Measurements from ENCODE around the gene SRD5A1.

SRD5A1 gene

DNA sequence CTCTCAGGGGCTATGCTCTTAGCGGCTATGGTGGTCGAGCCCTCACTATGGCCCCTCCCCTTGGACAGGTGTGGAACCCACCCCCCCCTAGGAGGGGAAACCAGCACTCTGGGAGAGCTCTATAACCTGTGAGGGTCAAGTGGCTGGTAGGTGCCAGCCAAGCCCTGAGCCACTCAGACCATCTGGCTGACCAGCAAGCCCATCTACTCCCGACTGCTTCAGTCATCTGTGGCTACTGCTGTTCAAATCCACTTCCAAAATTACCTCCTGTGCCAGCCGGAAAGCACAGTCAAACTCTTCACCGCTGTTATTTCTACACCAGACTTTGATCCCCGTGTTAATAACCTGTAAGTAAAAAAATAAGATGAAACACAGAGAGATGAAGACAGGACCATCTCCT lies 28.9 kb upstream of the SRD5A1 start:
- DNase-seq (ENCODE audit: low spot score) = no peak

GRCh38 chr5:6604946-6605345 lies 28.3 kb upstream of the SRD5A1 start:
- DNase-seq (ENCODE audit: low spot score) = no peak

DNA sequence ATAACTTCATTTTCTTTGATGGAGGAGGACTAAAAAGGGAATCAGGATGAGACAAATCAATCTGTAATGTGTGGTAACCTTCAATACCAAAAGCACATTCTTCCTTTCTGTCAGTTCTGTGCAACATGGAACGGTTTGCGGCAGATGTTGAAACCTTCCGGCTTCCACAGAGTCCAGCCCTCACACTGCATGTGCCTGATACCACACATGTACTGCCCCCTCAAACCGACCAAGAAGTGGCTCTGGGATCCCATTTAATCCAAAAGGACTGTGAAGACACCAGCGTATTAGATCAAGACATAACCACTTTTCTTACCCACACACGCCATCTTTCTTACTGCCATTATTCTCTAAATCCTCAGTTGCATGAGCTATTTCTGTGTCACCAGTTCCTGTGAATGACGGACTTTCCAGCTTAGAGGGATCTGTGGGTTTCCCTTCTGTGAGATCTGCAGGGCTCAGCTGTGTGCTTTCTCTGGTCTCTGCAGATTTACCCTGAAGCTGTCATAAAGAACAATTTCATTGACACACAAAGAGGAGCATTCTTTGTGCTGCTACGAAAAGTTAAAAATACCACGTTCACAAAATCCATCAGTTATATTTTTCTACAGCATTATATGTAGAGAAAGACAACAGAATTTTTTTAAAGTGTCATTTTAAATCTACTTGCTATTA lies 26.2 kb upstream of the SRD5A1 start:
- no peak for DNase-seq (ENCODE audit: low spot score)

DNA sequence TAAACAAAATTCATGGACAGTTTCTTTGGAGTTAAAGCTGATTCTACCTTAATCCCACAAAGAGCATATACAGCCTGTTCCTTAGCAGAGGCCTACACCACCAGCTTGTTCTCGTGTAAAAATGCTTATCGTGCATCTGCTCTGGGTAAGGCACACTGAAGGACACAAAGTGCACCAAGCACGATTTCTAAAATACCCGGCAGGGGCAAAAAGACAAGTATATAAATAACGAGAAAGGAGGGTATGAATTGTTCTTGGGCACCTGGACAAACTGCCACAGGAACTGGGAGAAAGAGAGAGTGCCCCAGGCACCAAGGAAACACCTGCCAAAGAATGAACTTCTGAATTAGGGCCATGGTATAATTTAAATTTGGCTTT lies 25.7 kb upstream of the SRD5A1 start:
- no peak for DNase-seq (ENCODE audit: low spot score)

GRCh38 chr5:6608016-6608415 lies 25.2 kb upstream of the SRD5A1 start:
- no peak for DNase-seq (ENCODE audit: low spot score)

GRCh38 chr5:6611334-6612256 lies 21.6 kb upstream of the SRD5A1 start:
- DNase-seq (ENCODE audit: low spot score) = no peak

DNA sequence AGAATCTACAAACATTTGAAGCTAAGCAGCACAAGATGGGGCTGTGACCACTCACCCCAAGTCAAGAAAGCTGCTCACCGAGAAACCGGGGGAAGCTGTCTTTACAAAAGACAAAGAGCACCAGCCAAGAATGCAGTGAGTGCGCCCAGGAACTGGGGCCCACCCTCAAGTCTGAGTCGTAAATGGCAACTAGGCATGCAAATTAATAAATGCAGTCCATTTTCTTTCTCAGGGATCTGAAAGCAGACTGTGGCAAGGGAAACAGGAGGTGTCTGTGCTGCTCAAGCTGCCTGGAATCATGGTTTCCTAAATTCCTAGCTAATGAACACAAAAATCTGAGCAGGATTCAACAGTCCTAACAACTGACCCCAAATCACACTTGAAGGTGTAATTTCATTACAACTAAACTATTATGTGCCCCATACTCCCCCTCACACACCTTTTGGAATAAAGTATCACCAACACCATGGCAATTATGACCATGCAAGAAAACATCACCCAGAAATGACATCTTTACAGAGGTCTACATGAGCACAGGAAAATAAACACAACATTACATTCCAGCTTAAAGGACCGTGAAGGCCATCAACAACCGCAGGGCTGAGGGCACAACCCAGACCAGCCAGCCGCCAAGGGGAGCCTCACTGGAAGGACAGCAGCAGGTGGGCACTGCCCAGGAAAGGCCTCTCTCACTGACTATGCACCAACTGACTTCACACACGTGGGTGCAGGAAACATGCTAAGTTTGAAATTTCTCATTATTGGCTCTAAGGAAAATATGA lies 18.0 kb upstream of the SRD5A1 start:
- no peak for DNase-seq (ENCODE audit: low spot score)

- no peak for DNase-seq (ENCODE audit: low spot score)
Measured at GRCh38 chr5:6616632-6617031, 16.6 kb upstream of the SRD5A1 start.

GRCh38 chr5:6623228-6623627 lies 10.0 kb upstream of the SRD5A1 start:
- DNase-seq (ENCODE audit: low spot score) = no peak

GRCh38 chr5:6623941-6624340 lies 9.3 kb upstream of the SRD5A1 start:
- DNase-seq (ENCODE audit: low spot score) = no peak

DNA sequence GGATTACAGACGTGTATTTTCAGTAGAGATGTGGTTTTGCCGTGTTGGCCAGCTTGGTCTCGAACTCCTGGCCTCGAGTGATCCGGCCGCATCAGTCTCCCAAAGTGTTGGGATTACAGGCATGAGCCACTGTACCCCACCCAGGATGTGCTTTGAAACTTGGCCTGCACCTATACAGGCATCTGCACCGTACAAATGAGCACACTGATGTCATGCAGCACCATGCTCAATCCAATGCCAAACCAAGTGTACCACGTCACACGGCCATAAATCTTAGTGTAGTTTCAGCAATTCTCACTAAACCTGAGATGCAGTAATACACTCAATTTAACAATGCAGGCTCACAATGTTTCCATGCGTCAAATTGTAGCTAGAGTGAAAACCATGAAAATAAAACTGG lies 6.7 kb upstream of the SRD5A1 start:
- DNase-seq (ENCODE audit: low spot score) = no peak

- DNase-seq (ENCODE audit: low spot score) = no peak
Measured at GRCh38 chr5:6631441-6631840, 1.8 kb upstream of the SRD5A1 start.

- peak; percentile 39 for DNase-seq (ENCODE audit: low spot score)
Measured at GRCh38 chr5:6632324-6632887, 834 bp upstream of the SRD5A1 start.

- no peak for DNase-seq (ENCODE audit: low spot score)
Measured at GRCh38 chr5:6633469-6634245, 417 bp downstream of the SRD5A1 start.

- DNase-seq (ENCODE audit: low spot score) = no peak
Measured at GRCh38 chr5:6634306-6634705, 1.1 kb downstream of the SRD5A1 start.

DNA sequence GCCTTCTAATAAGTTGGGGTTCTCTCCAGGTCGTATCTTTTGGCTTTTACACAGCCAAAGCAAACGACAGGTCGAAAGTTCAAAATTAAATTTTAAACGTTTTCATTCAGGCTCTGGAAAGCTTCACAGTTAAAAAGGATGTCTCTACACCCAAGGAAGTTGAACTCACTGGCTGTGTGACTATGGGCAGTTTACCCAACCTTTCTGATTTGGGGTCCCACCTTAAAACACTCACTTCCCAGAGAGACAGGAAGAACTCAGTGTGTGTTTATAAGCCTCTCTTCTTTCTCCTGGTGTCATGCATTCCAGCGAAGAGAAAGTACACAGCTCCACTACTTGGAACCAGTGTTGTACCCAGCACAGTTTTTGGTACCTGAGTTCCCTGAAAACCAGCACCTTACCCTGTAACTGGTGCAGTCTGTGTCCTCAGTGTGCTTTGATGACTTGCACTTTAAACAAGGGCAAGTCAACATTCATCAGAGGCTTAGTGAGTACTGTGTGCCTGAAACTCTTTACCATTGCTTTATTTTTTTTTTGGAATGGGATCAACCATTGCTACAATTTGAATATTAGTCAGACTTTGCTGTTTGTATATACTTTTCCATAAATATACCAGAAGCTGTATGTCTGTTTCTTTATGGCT lies 1.7 kb downstream of the SRD5A1 start:
- DNase-seq (ENCODE audit: low spot score) = no peak

- DNase-seq (ENCODE audit: low spot score) = no peak
Measured at GRCh38 chr5:6636293-6636692, 3.1 kb downstream of the SRD5A1 start.

- no peak for DNase-seq (ENCODE audit: low spot score)
Measured at GRCh38 chr5:6637022-6637421, 3.8 kb downstream of the SRD5A1 start.

DNA sequence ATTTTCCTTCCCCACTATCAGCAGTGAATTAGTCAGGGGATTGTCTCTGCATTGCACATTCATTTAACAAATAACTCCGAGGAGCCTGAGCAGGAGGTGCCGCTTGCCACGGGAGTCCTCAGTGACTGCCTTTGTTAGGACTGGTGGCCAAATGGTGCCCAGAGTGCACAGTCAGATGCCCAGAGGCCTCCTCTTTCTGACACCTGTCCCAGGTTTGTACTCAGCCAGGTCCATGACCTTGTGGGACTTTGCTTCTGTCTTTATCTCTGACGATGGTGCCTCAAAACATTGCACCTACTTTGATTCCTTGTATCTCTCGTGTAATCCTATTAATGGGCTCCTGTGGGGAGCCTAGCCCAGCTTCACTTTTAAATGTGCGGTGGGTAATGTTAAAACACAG lies 4.3 kb downstream of the SRD5A1 start:
- no peak for DNase-seq (ENCODE audit: low spot score)

DNA sequence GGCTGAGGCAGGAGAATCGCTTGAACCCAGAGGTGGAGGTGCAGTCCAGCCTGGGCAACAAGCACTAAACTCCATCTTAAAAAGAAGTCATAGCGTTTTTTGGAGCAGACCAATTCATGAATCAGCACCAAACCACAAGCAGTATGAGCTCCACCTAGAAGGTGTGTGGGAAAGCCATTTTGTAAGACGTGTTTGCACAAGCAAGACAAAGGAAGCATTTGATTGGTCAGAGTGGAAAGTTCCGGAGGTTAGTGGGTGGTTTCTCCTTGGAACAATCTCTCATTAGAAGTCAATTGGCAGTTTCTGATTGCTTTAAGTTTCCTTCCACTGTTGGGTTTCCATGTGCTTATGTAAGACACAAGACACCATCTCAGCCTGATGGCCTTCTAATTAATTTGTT lies 5.0 kb downstream of the SRD5A1 start:
- no peak for DNase-seq (ENCODE audit: low spot score)

DNA sequence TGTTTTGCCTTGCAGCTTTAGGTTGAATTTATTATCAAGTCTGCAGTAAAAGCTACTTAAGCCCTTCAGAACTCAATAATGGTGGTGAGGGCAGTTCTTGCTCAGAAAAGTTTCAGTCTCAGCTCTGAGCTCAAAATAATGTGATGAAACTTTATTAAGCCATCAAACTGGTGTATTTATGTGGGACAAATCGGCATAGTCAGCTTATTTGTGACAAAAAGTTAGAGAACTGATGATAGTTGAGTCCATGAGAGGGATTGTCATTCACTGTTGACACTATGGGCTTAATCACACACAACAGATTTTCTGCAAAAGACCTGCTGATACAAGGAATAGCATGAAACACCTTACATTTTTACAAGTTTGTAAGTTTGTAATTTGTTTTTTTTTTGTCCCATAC lies 9.4 kb downstream of the SRD5A1 start:
- no peak for DNase-seq (ENCODE audit: low spot score)
